GM12878 (cell line): ENCODE data around the gene STK35. TPM values are rescaled to one million over a fixed set of nuclear protein-coding genes. Genes with fewer than 3 reads are reported as not detected.

Experiments used
- ATAC-seq: fragments of 200-7000 bp; cut with Tn5 transposase; 3 replicates; pipeline ENCODE4 v1.9.1; 2020; ENCODE audit warnings: mild to moderate bottlenecking, moderate library complexity
- BruUV-seq: library from RNA; stranded (reverse); fragments of 400-500 nt; replicated peaks from 2 replicates; lab custom pipeline; 2021; lab: Mats Ljungman, UMichigan
- CTCF ChIA-PET: fragments of 300-600 bp; sonication (Branson Sonifier 250); formaldehyde crosslinking; extraction: SDS; loops from one replicate; lab custom pipeline; 2021; ENCODE audit warnings: inconsistent platforms; lab: Yijun Ruan, JAX
- POLR2A ChIA-PET: fragments of 350-600 bp; formaldehyde crosslinking; extraction: SDS; loops from one replicate; lab custom pipeline; 2021; ENCODE audit warnings: inconsistent platforms; lab: Charles Lee
- RAD21 ChIA-PET: fragments of 300-600 bp; sonication (Branson Sonifier 250); formaldehyde crosslinking; loops from one replicate; lab custom pipeline; 2023; ENCODE audit warnings: antibody characterized with exemption; ENCODE audit not compliant: unreplicated experiment; lab: Charles Lee
- SMC1A ChIA-PET: fragments of 300-600 bp; sonication (Branson Sonifier 250); formaldehyde crosslinking; loops from one replicate; lab custom pipeline; 2023; ENCODE audit not compliant: unreplicated experiment, uncharacterized antibody; lab: Charles Lee
- DNase-seq: peaks from one replicate; pipeline ENCODE4 v3.0.0-alpha.2; 2011; ENCODE audit warnings: low read depth, low spot score
- FAIRE-seq: peaks from 3 replicates; lab custom pipeline; 2011; peaks lifted over from hg19 to GRCh38; lab: Jason Lieb, UNC
- H2AFZ ChIP-seq: 2 replicates; pipeline ENCODE4 v1.6.0; 2011; ENCODE audit warnings: low read depth, low read length, control low read depth; ENCODE audit not compliant: control insufficient read depth
- H3K27ac ChIP-seq: 2 replicates; pipeline ENCODE4 v1.5.1; 2011; ENCODE audit warnings: control low read depth; ENCODE audit not compliant: control insufficient read depth, insufficient read depth
- H3K27me3 ChIP-seq, 2 experiments: replicated peaks in 1 of 2; 2 replicates each; pipeline versions ENCODE4 v1.6.0 to v1.6.1; 2011; ENCODE audit warnings: low read length in 1 of 2; ENCODE audit not compliant: control insufficient read depth in 2 of 2, insufficient read depth in 2 of 2
- H3K36me3 ChIP-seq, 2 experiments: 2 replicates each; pipeline ENCODE4 v1.5.1; 2011; ENCODE audit warnings: low read length in 1 of 2; ENCODE audit not compliant: control insufficient read depth in 2 of 2, insufficient read depth in 2 of 2
- H3K4me1 ChIP-seq: 2 replicates; pipeline ENCODE4 v1.6.1; 2011; ENCODE audit warnings: mild to moderate bottlenecking, low read length, moderate library complexity, mixed read lengths; ENCODE audit not compliant: control insufficient read depth, insufficient read depth
- H3K4me2 ChIP-seq: 2 replicates; pipeline ENCODE4 v1.6.0; 2011; ENCODE audit warnings: control low read depth; ENCODE audit not compliant: control insufficient read depth, insufficient read depth
- H3K4me3 ChIP-seq: fragments of 200-600 bp; sonication (generic); 2 replicates; pipeline ENCODE4 v1.5.1; 2016
- H3K79me2 ChIP-seq: 2 replicates; pipeline ENCODE4 v1.6.0; 2011; ENCODE audit warnings: low read length; ENCODE audit not compliant: control insufficient read depth, insufficient read depth
- H3K9ac ChIP-seq: 2 replicates; pipeline ENCODE4 v1.8.0; 2011; ENCODE audit warnings: low read length, control low read depth, mixed read lengths; ENCODE audit not compliant: control insufficient read depth, insufficient read depth
- H3K9me3 ChIP-seq: replicated peaks from 3 replicates; pipeline ENCODE4 v1.5.1; 2011; ENCODE audit warnings: mild to moderate bottlenecking, low read length; ENCODE audit not compliant: control insufficient read depth, insufficient read depth
- H4K20me1 ChIP-seq: 2 replicates; pipeline ENCODE4 v1.6.0; 2011; ENCODE audit not compliant: control insufficient read depth, insufficient read depth
- BCL3 ChIP-seq: IDR thresholded peaks from 2 replicates; pipeline ENCODE4 v1.6.1; 2011; ENCODE audit warnings: borderline replicate concordance, low read depth, mild to moderate bottlenecking, moderate library complexity, low read length; ENCODE audit not compliant: insufficient read depth, poor library complexity, severe bottlenecking
- GATAD2B ChIP-seq: fragments of 450-650 bp; conservative IDR thresholded peaks from 2 replicates; pipeline ENCODE4 v1.6.1; 2017; ENCODE audit warnings: low read depth, mild to moderate bottlenecking, moderate library complexity
- HCFC1 ChIP-seq: fragments of 150-350 bp; IDR thresholded peaks from 2 replicates; pipeline ENCODE4 v1.6.1; 2014; ENCODE audit warnings: low read length
- HDAC6 ChIP-seq: fragments of 200-600 bp; sonication (generic); IDR thresholded peaks from one replicate; pipeline ENCODE4 v1.8.0; 2017; ENCODE audit warnings: antibody characterized with exemption; ENCODE audit not compliant: unreplicated experiment
- IKZF2 ChIP-seq, 2 experiments: fragments of 450-650 bp; IDR thresholded peaks; 2 replicates each; pipeline ENCODE4 v1.6.1; 2017; ENCODE audit warnings: mild to moderate bottlenecking in 2 of 2, moderate library complexity in 2 of 2
- IRF3 ChIP-seq: fragments of 450-650 bp; IDR thresholded peaks from 2 replicates; pipeline ENCODE4 v1.6.1; 2014; ENCODE audit warnings: mild to moderate bottlenecking
- MXI1 ChIP-seq: fragments of 150-350 bp; IDR thresholded peaks from 2 replicates; pipeline ENCODE4 v1.6.1; 2011; ENCODE audit warnings: low read depth, mild to moderate bottlenecking, inconsistent platforms, low read length, improper control_type of control experiment
- RELA ChIP-seq: fragments of 450-650 bp; IDR thresholded peaks from 2 replicates; pipeline ENCODE4 v1.8.0; 2014; ENCODE audit warnings: borderline replicate concordance; ENCODE audit not compliant: partially characterized antibody
- RUNX3 ChIP-seq: IDR thresholded peaks from 2 replicates; pipeline ENCODE4 v1.6.1; 2012; ENCODE audit warnings: low read length, inconsistent platforms
- SMARCA5 ChIP-seq: fragments of 450-650 bp; IDR thresholded peaks from 2 replicates; pipeline ENCODE4 v1.6.1; 2017; ENCODE audit warnings: mild to moderate bottlenecking
- SP1 ChIP-seq: IDR thresholded peaks from one replicate; pipeline ENCODE4 v1.6.1; 2011; ENCODE audit warnings: low read depth, low read length
- SRF ChIP-seq, 2 experiments: IDR thresholded peaks; 2 replicates each; pipeline ENCODE4 v1.6.1; 2011; ENCODE audit warnings: low read depth in 2 of 2, low read length in 2 of 2, mild to moderate bottlenecking in 1 of 2, moderate library complexity in 1 of 2
- STAT1 ChIP-seq: fragments of 450-650 bp; conservative IDR thresholded peaks from 2 replicates; pipeline ENCODE4 v1.6.1; 2014; ENCODE audit warnings: antibody characterized with exemption, mild to moderate bottlenecking
- TAF1 ChIP-seq: IDR thresholded peaks from 2 replicates; pipeline ENCODE4 v1.6.1; 2011; ENCODE audit warnings: mild to moderate bottlenecking, low read depth, low read length, borderline replicate concordance
- TCF12 ChIP-seq: IDR thresholded peaks from 2 replicates; pipeline ENCODE4 v1.6.1; 2011; ENCODE audit warnings: low read depth, mild to moderate bottlenecking, low read length
- ZSCAN29 ChIP-seq: fragments of 450-650 bp; IDR thresholded peaks from 2 replicates; pipeline ENCODE4 v1.6.1; 2017; ENCODE audit warnings: mild to moderate bottlenecking, moderate library complexity
- WGBS: methylation state at CpG from one replicate; pipeline ENCODE4 v1.1.6; 2016; ENCODE audit warnings: low lambda C conversion rate; ENCODE audit not compliant: insufficient replicate concordance, insufficient coverage; ENCODE audit errors: missing lambda C conversion rate; 5-methylcytosine and 5-hydroxymethylcytosine counted together
- in situ Hi-C: fragments of 300-500 bp; cut with MboI; formaldehyde crosslinking; loops from 9 replicates; pipeline ENCODE4 v1.14.3; 2018; ENCODE audit warnings: mixed read lengths
- intact Hi-C: fragments of 100-400 bp; cut with micrococcal nuclease; formaldehyde crosslinking; loops from one replicate; pipeline ENCODE4 v1.14.2; 2022; ENCODE audit not compliant: unreplicated experiment
- polyA plus RNA-seq, 11 experiments: library from polyadenylated mRNA; depleted of rRNA in 4 of 11; unstranded in 6 of 11; stranded (reverse) in 5 of 11; fragments of >200 nt; fragmentation: Nextera tagmentation in 4 of 11; fragmentation: Illumina TruSeq in 1 of 11; extraction: Ambion mirVana in 4 of 11; extraction: Trizol in 1 of 11; gene quantifications; 1 replicate in 1 of 11; 2 replicates in 10 of 11; pipeline versions ENCODE4 v1.2.1 to v1.2.3, GENCODE V29; 2011 to 2016; ENCODE audit warnings: inconsistent platforms in 2 of 11, missing spikeins in 2 of 11, low read depth in 1 of 11
- total RNA-seq, 4 experiments: library from RNA; depleted of rRNA in 3 of 4; stranded (reverse); fragments of >200 nt in 3 of 4; fragmentation: Illumina TruSeq in 1 of 4; extraction: Trizol in 1 of 4; gene quantifications; 2 replicates each; pipeline versions ENCODE4 v1.2.1 to v1.2.3, GENCODE V29; 2013 to 2021
- TF ChIP-seq, protein P1 (sequence below): IDR thresholded peaks from 2 replicates; pipeline ENCODE4 v1.6.1; 2012; ENCODE audit warnings: low read depth, low read length, improper control_type of control experiment
- TF ChIP-seq, protein P2 (sequence below): fragments of 450-650 bp; formaldehyde crosslinking; IDR thresholded peaks from 2 replicates; pipeline ENCODE4 v1.4.0; 2020; ENCODE audit warnings: mild to moderate bottlenecking, moderate library complexity

Gene STK35
- total and polyA plus RNA-seq, 10 of the 15 experiments (the other 5 are each of a cell fraction or from before 2014, with no cell fraction given) = 2.9 to 19.4 (median 9.6) TPM

GRCh38 chr20:2165871-2166270, 64.2 kb downstream of the STK35 start (continued):
- no peak for TF ChIP-seq BCL3
- TF ChIP-seq GATAD2B = no peak

DNA sequence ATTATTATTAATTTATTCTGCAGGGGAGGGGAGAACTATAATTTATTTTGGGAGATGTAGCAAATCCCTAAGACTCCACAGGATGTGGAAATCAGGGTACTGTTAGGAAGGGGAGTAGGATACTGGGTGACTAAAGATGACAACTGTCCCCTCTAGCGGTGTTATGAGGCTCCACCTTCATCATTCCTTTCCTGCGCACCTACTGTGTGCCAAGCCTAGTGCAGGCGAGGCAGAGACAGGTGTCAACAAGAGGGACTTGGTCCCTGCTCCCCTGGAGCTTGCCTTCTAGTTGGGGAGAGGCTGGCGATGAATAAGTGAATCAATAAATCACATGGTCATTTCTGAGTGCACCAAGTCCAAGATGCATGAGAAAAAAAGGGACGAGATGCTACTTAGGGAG, 65.5 kb downstream of the STK35 start:
- no peaks in the 10 kb centered on the region for H3K27me3 ChIP-seq
- BruUV-seq = no TSS peak
- H3K36me3 ChIP-seq = no peaks in the 10 kb centered on the region
- ATAC-seq = no peak
- ChIA-PET RAD21 (no interaction called here), POLR2A (no interaction called here), CTCF (interaction anchor here (0.5 kb wide), 1 partner anchor 674 kb away, joined by 3 read pairs; no protein-coding TSS in a partner anchor), SMC1A (interaction anchor here (0.6 kb wide), 1 partner anchor 27 kb away, joined by 3 read pairs; no protein-coding TSS in a partner anchor)
- no peak overlapping the region for H3K27ac ChIP-seq
- FAIRE-seq = no peak
- intact Hi-C loops = no loop called here
- WGBS = 44% methylated on average over 5 of the region's 5 CpGs
- no peak overlapping the region for H2AFZ ChIP-seq
- H3K4me3 ChIP-seq = no peak overlapping the region
- H3K4me1 ChIP-seq = no peaks in the 10 kb centered on the region
- DNase-seq = no peak
- no peaks in the 10 kb centered on the region for H3K9me3 ChIP-seq
- H3K9ac ChIP-seq = no peak overlapping the region
- no peaks in the 10 kb centered on the region for H4K20me1 ChIP-seq
- no peaks in the 10 kb centered on the region for H3K79me2 ChIP-seq
- no peak overlapping the region for H3K4me2 ChIP-seq
- in situ Hi-C loops = loop anchor here (5.0 kb wide), 1 partner anchor 160 kb away; no protein-coding TSS in a partner anchor
- TF ChIP-seq RUNX3 = no peak
- no peak for TF ChIP-seq STAT1
- TF ChIP-seq HDAC6 = no peak
- TF ChIP-seq TCF12 = no peak
- no peak for TF ChIP-seq RELA
- TF ChIP-seq IRF3 = no peak
- TF ChIP-seq MXI1 = no peak
- TF ChIP-seq SMARCA5 = no peak
- no peak for TF ChIP-seq HCFC1
- TF ChIP-seq, protein P1, sequence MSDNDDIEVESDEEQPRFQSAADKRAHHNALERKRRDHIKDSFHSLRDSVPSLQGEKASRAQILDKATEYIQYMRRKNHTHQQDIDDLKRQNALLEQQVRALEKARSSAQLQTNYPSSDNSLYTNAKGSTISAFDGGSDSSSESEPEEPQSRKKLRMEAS = no peak
- TF ChIP-seq IKZF2 (IDR thresholded peaks at IDR 0.05) = no peak
- TF ChIP-seq SP1 = no peak
- no peak for TF ChIP-seq TAF1
- TF ChIP-seq, protein P2, sequence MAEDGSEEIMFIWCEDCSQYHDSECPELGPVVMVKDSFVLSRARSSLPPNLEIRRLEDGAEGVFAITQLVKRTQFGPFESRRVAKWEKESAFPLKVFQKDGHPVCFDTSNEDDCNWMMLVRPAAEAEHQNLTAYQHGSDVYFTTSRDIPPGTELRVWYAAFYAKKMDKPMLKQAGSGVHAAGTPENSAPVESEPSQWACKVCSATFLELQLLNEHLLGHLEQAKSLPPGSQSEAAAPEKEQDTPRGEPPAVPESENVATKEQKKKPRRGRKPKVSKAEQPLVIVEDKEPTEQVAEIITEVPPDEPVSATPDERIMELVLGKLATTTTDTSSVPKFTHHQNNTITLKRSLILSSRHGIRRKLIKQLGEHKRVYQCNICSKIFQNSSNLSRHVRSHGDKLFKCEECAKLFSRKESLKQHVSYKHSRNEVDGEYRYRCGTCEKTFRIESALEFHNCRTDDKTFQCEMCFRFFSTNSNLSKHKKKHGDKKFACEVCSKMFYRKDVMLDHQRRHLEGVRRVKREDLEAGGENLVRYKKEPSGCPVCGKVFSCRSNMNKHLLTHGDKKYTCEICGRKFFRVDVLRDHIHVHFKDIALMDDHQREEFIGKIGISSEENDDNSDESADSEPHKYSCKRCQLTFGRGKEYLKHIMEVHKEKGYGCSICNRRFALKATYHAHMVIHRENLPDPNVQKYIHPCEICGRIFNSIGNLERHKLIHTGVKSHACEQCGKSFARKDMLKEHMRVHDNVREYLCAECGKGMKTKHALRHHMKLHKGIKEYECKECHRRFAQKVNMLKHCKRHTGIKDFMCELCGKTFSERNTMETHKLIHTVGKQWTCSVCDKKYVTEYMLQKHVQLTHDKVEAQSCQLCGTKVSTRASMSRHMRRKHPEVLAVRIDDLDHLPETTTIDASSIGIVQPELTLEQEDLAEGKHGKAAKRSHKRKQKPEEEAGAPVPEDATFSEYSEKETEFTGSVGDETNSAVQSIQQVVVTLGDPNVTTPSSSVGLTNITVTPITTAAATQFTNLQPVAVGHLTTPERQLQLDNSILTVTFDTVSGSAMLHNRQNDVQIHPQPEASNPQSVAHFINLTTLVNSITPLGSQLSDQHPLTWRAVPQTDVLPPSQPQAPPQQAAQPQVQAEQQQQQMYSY (CRISPR knock-in tag) = no peak
- no peak for TF ChIP-seq ZSCAN29
- no peak for TF ChIP-seq SRF (IDR thresholded peaks at IDR 0.05; ENCODE audit: low read depth in 2 of 2, low read length in 2 of 2)
